Lower leg skin (tissue), 4 donors: ENCODE data around the gene PPTC7. TPM values are rescaled to one million over a fixed set of nuclear protein-coding genes. Genes with fewer than 3 reads are reported as not detected.
"Not testable (repeated sequence)": the region's sequence is repeated elsewhere in the genome, so short reads cannot be mapped to it uniquely, and the experiment has no call there.

Source experiments
- DNase-seq, 2 donors: peaks; one replicate each; pipeline ENCODE4 v3.0.0-alpha.2; 2019; ENCODE audit warnings: low spot score in 2 of 2
- H3K4me3 ChIP-seq: fragments of 200-600 bp; sonication (generic); 2 replicates; pipeline ENCODE4 v1.5.1; 2017; ENCODE audit warnings: mild to moderate bottlenecking, low read depth; ENCODE audit not compliant: poor library complexity, severe bottlenecking
- POLR2A ChIP-seq, 2 donors: fragments of 450-650 bp; IDR thresholded peaks; one replicate each; pipeline ENCODE4 v1.6.1; 2016 to 2017; ENCODE audit warnings: antibody characterized with exemption in 2 of 2, mild to moderate bottlenecking in 1 of 2, moderate library complexity in 1 of 2
- WGBS, 2 donors: methylation state at CpG; one replicate each; pipeline ENCODE4 v1.1.5; 2018; 5-methylcytosine and 5-hydroxymethylcytosine counted together
- intact Hi-C: fragments of 100-400 bp; cut with DNase I; formaldehyde crosslinking; loops from one replicate; pipeline ENCODE4 v1.15.0; 2023; ENCODE audit warnings: low total_unique reads
- total RNA-seq, 4 donors: library from RNA; depleted of rRNA; stranded (reverse); fragments of >200 nt; gene quantifications; one replicate each; pipeline ENCODE4 v1.1.0, GENCODE V29; 2016
- TF ChIP-seq, protein P1 (sequence below), 3 donors: fragments of 450-650 bp; IDR thresholded peaks; one replicate each; pipeline ENCODE4 v1.5.1; 2016; ENCODE audit warnings: antibody characterized with exemption in 3 of 3, mild to moderate bottlenecking in 3 of 3, moderate library complexity in 2 of 3

Gene PPTC7
- total RNA-seq, 4 donors from 2014 or later, result 19.6 to 29.8 (median 26.0) TPM

DNA sequence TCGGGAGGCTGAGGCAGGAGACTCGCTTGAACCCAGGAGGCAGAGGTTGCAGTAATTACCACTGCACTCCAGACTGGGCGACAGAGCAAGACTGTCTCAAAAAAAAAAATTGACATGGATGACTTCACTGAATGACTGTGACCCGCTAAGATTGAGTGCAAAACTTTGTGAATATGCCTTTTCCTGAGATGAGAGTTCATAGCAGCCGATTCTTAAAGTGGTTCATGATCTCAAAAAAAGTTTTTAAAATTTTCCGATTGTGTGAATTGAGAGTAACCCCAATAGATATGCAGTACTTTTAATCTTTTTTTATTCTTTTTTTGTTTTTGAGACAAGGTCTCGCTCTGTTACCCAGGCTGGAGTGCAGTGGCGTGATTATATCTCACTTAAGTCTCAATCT, 32.1 kb upstream of the PPTC7 start:
- 90 to 91% methylated on average over 8 of the region's 8 CpGs for WGBS, 2 donors
- no peak overlapping the region for H3K4me3 ChIP-seq
- TF ChIP-seq, protein P1, sequence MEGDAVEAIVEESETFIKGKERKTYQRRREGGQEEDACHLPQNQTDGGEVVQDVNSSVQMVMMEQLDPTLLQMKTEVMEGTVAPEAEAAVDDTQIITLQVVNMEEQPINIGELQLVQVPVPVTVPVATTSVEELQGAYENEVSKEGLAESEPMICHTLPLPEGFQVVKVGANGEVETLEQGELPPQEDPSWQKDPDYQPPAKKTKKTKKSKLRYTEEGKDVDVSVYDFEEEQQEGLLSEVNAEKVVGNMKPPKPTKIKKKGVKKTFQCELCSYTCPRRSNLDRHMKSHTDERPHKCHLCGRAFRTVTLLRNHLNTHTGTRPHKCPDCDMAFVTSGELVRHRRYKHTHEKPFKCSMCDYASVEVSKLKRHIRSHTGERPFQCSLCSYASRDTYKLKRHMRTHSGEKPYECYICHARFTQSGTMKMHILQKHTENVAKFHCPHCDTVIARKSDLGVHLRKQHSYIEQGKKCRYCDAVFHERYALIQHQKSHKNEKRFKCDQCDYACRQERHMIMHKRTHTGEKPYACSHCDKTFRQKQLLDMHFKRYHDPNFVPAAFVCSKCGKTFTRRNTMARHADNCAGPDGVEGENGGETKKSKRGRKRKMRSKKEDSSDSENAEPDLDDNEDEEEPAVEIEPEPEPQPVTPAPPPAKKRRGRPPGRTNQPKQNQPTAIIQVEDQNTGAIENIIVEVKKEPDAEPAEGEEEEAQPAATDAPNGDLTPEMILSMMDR (IDR thresholded peaks at IDR 0.05), result no peak
- no peak for TF ChIP-seq POLR2A (IDR thresholded peaks at IDR 0.05)
- intact Hi-C loops, result no loop called here
- DNase-seq, result no peak

DNA sequence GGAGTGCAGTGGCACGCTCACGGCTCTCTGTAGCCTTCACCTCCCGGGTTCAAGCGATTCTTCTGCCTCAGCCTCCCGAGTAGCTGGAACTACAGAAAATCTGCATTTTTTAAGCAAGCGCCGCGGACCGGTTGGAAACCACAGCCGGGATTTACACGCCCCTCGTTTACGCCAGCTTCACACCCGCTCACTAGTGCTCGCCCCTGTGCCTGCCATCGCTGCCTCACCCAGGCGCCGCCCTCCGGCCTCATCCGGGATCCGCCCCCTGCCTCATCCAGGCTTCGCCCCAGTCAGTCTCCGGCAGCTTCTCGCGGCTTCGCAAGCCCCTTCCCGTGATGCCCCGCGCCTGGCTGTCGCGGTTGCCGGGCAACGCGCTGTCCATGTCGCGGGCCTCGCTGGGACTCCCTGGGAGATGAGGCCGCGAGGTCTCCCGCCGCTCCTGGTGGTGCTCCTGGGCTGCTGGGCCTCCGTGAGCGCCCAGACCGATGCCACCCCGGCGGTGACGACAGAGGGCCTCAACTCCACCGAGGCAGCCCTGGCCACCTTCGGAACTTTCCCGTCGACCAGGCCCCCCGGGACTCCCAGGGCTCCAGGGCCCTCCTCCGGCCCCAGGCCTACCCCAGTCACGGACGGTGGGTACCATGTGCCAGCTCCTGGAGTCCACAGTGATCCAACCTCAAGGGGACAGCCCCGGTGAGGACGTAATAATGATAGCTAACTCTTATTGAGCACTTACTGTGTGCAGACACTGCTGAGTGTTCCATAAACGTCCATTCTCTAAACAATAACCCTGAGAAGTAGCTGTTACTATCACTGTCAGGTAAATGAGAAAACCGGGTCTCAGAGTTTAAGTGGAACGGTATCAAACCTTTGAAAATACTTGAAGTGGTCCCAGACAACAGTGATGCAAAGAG, 30.9 kb upstream of the PPTC7 start, which contains the start of gene TCTN1:
TCTN1 (plus strand) TSS at position 359 of the 914 bp plus-strand sequence; CDS start at position 413, 54 bp downstream.
- H3K4me3 ChIP-seq, result peak within 1 kb of the TSS; percentile 67
- intact Hi-C loops, result no loop called here
- peak; percentile 95 to 99 for DNase-seq
- TF ChIP-seq POLR2A (IDR thresholded peaks at IDR 0.05), result no peak
- TF ChIP-seq, protein P1 (IDR thresholded peaks at IDR 0.05), result no peak
- 2% methylated on average over 50 to 58 of the region's 60 CpGs for WGBS, 2 donors

DNA sequence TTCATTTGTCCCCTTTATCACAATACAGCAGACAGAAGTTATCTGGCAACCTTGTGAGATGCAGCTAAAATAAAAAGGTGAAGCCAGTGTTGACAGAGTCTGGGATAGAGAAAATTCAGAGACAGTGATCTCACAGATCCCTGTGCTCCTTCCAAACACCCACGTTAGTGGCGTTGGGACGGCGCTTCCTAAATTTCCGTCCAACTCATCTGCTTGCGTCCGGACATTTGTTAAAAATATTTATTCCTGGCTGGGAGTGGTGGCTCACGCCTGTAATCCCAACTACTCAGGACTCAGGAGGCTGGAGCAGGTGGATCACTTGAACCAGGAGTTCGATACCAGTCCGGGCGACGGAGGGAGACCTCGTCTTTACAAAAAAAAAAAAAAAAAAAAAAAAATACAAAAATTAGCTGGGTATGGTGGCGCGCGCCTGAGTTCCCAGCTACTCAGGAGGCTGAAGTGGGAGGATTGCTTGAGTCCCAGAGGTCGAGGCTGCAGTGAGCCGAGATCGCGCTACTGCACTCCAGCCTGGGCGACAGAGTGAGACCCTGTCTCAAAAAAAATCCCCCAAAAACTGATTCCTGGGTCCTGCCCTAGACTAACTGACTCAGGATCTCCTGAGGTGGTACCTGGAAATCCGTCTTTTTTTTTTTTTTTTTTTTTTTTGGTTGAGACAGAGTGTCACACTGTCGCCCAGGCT, 30.1 kb upstream of the PPTC7 start:
- TF ChIP-seq, protein P1 (IDR thresholded peaks at IDR 0.05), result no peak
- TF ChIP-seq POLR2A (IDR thresholded peaks at IDR 0.05), result no peak
- WGBS, 2 donors, result 63 to 75% methylated on average over 23 of the region's 23 CpGs
- H3K4me3 ChIP-seq, result peak overlapping the region; percentile 67
- DNase-seq, result no peak
- intact Hi-C loops, result no loop called here

DNA sequence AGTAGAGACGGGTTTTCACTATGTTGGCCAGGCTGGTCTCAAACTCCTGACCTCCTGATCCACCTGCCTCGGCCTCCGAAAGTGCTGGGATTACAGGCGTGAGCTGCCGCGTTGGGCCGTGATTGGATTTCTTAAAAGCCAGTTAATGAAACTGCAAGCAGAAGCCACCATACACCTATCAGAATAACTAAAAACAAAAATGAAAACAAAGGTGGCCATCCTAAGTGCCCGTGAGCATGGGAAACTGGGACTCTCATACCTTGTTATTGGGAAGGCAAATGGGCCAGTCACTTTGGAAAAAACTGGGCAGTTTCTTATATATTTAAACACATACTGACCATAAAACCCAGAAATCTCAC, 23.1 kb upstream of the PPTC7 start:
- WGBS, 2 donors, result 85 to 89% methylated on average over 8 of the region's 8 CpGs
- no peak for DNase-seq
- no peak for TF ChIP-seq POLR2A (IDR thresholded peaks at IDR 0.05)
- TF ChIP-seq, protein P1 (IDR thresholded peaks at IDR 0.05), result no peak
- H3K4me3 ChIP-seq, result no peak overlapping the region
- intact Hi-C loops, result loop anchor here (10.0 kb wide), 1 partner anchor 141 kb away; the partner anchor contains the start of genes FAM216A and GPN3

DNA sequence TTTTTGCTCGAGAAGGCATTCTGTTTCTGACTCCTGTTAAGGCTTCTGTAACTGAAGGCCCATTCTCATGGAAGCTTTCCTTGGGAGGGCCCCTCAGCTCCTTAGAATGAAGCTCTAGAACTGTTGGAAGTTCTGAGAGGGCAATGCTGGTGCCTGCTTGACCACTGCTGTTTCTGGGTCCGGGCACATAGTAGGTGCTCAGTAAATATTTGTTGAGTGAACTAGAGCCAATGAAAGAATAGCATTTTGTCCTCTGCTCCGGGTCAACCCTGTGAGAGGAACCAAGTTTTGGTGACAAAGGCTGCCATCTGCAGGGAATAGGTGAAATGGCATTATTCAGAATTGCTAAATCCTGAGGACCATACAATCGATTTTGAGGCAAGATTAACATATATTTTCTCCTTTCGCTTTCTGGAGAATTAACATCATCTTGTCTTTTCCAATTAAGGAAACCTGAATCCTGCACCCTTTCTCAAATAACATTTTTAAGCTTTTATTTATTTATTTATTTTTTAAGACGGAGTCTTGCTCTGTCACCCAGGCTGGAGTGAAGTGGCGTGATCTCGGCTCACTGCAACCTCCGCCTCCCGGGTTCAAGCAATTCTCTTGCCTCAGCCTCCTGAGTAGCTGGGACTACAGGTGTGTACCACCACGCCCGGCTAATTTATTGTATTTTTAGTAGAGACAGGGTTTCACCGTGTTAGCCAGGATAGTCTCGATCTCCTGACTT, 19.1 kb upstream of the PPTC7 start:
- 57 to 59% methylated on average over 14 of the region's 14 CpGs for WGBS, 2 donors
- intact Hi-C loops, result loop anchor here (10.0 kb wide), 1 partner anchor 137 kb away; the partner anchor contains the start of genes FAM216A and GPN3
- not testable (repeated sequence) for DNase-seq, H3K4me3 ChIP-seq
- TF ChIP-seq, protein P1 (IDR thresholded peaks at IDR 0.05), result peak in 1 of 3 donors; percentile 64
